WI38 (cell line): Measurements from ENCODE around the gene SSX7.
"Not testable (repeated sequence)": the region's sequence is repeated elsewhere in the genome, so short reads cannot be mapped to it uniquely, and the experiment has no call there.

Experiments
- H3K4me3 ChIP-seq: 2 replicates; pipeline ENCODE4 v1.5.1; 2011; ENCODE audit warnings: low read depth, mild to moderate bottlenecking, control low read depth, low read length
- TF ChIP-seq, protein P1 (sequence below): IDR thresholded peaks from 2 replicates; pipeline ENCODE4 v1.5.1; 2012; ENCODE audit warnings: low read depth, mild to moderate bottlenecking, control low read depth, low read length

Gene SSX7, protein sequence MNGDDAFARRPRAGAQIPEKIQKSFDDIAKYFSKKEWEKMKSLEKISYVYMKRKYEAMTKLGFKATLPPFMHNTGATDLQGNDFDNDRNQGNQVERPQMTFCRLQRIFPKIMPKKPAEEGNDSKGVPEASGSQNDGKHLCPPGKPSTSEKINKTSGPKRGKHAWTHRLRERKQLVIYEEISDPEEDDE

DNA sequence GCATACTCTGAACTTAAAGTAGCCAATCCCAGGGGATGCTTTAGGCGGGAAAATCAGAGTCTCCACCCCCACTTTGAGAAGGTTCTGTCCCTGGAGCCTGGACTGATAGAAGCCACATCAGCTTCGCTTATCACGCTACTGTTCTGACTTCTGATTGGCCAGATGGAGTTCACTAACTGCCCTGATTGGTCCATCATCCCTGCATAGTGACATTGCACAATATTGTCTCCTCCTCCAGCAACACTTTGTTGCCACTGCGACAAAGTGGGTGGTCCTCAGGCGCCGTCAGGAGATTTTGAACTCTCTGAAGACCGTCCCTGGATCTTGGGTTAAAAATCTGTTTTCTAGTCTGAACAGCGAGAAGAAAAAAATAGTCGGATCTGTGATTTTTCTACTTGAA is at the start of gene SSX7:
Gene SSX7, minus strand, starts transcription at position 101 of the 400 bp plus-strand sequence. CDS start 1,428 bp downstream, outside the sequence.
- not testable (repeated sequence) for H3K4me3 ChIP-seq

DNA sequence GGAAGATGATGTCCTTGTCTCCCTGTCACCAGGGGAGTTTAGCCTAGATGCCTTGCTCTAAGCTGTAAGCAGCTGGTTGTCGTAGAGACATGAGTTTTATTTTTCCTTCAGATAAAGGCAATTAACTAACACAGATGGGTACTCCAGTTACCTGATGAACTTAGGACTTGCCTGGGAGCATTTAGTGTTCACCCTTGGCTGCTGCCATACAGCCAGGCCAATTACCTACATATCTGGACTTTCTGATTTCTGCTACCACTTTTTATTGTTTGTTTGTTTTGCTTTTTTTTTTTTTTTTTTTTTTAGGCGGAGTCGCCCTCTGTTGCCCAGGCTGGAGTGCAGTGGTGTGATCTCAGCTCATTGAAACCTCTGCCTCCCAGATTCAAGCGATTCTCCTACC is 37.3 kb upstream of the SSX7 start:
- not testable (repeated sequence) for H3K4me3 ChIP-seq

DNA sequence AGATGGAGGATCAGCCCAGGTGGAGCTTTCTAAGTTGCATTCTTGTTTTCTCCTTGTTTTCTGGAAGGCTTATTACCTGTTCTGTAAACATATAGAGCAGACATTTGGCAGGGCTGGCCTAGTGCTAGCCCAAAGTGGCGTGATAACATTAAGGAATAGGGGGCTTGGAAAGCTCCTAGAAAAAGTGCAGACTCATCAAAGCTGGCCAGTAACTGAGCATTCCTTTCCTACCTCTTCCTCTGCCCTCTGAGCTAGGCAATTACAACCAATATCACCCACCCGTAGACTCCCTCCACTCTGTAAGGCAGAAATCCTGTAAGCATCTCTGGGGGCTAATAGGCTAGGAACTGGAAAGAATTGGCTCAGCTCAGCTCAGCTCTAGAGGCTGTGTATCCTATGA is 7.5 kb upstream of the SSX7 start:
- not testable (repeated sequence) for H3K4me3 ChIP-seq

DNA sequence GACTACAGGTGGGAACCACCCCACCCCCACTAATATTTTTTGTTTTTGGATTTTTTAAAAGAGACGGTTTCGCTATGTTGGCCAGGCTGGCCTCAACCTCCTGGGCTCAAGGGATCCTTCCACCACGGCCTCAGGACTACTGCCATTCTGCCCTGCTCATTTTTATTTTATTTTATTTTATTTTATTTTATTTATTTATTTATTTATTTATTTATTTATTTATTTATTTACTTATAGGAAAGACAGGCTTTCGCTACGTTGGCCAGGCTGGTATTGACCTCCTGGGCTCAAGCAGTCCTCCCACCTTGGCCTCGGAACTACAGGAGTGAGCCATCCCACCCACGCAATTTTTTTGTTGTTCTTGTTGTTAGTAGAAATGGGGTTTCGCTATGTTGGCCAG is 775 bp upstream of the SSX7 start:
- H3K4me3 ChIP-seq = not testable (repeated sequence)

DNA sequence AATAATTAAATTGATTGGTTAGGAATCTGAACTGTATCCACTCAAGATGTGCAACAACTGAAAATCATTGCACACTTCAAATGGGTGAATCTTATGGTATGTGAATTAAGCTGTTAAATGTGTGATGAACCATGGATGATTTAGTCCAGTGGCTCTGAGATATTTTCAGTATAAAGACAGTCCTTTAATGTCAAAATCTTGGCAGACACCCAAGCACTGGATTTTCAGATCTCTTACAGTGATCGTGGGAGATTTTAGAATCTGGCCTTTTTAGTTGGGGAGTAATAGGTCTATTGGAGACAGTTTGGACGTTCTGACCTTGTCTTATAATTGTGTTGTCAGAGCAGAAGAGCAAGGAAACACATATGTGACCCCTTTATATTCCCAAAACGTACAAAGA is 4.0 kb downstream of the SSX7 start:
- H3K4me3 ChIP-seq = not testable (repeated sequence)

DNA sequence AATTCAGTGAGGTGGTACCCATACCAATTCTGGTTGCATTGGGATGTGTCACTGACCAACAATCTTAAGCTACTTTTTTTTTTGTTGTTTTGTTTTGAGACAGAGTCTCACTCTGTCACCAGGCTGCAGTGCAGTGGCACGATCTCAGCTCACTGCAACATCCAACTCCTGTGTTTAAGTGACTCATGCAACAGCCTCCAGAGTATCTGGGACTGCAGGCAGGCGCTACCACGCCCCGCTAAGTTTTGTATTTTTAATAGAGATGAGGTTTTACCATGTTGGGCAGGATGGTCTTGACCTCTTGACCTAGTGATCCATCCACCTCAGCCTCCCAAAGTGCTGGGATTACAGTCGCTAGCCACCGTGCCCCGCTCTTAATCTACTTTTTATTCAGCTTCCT is 5.7 kb downstream of the SSX7 start:
- H3K4me3 ChIP-seq = not testable (repeated sequence)

DNA sequence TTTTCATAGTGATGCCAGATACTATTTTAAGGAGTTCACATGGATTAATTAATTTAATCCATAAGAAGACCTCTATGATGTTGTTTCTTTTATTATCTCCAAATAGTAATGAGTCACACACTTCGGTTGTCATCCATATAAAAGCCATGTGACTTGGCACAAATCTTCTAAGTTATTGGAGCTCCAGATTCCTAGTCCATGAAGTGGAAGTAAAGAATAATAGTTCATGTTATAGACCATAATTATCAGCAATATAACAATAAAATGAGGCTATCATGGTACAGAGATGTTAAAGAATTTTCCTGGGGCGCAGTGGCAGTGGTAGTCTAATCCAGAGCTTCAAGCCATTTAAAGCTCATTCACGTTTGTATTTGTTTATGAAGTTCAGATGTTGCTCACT is 26.2 kb downstream of the SSX7 start:
- H3K4me3 ChIP-seq = not testable (repeated sequence)

DNA sequence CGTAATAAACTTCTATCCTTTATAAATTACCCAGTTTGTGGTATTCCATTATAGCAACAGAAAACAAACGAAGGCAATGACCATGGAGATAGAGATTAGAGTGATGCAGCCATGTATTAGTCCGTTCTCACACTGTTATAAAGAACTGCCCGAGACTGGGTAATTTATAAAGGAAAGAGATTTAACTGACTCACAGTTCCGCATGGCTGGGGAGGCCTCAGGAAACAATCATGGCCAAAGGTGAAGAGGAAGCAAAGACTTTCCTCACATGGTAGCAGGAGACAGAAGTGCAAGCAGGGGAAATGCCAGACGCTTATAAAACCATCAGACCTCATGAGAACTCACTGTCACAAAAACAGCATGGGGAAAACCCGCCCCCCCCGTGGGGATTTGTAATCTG is 34.0 kb downstream of the SSX7 start:
- H3K4me3 ChIP-seq = not testable (repeated sequence)

DNA sequence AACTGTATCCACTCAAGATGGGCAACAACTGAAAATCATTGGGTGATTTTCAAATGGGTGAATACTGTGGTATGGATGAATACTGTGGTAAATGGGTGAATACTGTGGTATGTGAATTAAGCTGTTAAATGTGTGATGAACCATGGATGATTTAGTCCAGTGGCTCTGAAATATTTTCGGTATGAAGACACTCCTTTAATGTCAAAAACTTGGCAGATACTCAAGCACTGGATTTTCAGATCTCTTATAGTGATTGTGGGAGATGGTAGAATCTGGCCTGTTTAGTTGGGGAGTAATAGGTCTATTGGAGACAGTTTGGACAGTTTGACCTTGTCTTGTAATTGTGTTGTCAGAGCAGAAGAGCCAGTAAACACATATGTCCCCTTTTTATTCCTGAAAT is 45.7 kb downstream of the SSX7 start:
- TF ChIP-seq, protein P1, sequence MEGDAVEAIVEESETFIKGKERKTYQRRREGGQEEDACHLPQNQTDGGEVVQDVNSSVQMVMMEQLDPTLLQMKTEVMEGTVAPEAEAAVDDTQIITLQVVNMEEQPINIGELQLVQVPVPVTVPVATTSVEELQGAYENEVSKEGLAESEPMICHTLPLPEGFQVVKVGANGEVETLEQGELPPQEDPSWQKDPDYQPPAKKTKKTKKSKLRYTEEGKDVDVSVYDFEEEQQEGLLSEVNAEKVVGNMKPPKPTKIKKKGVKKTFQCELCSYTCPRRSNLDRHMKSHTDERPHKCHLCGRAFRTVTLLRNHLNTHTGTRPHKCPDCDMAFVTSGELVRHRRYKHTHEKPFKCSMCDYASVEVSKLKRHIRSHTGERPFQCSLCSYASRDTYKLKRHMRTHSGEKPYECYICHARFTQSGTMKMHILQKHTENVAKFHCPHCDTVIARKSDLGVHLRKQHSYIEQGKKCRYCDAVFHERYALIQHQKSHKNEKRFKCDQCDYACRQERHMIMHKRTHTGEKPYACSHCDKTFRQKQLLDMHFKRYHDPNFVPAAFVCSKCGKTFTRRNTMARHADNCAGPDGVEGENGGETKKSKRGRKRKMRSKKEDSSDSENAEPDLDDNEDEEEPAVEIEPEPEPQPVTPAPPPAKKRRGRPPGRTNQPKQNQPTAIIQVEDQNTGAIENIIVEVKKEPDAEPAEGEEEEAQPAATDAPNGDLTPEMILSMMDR = no peak
- H3K4me3 ChIP-seq = no peak overlapping the region

DNA sequence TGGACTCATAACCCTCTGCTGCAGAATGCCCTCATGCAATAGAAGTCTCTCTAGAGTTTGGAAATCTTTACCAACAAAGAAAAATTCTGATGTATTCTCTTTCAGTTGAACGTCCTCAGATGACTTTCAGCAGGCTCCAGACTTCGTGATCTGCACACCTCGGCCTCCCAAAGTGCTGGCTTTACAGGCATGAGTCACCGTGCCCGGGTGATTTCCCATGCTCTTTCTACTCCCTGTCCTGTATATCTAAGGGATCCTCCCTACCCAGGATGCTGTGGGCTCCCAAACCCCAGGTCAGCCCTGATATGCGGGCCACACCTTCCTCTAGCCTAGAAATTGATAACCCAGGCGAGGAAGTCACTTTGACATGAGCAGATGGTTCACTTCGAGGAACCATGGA is 51.5 kb downstream of the SSX7 start:
- H3K4me3 ChIP-seq = not testable (repeated sequence)

DNA sequence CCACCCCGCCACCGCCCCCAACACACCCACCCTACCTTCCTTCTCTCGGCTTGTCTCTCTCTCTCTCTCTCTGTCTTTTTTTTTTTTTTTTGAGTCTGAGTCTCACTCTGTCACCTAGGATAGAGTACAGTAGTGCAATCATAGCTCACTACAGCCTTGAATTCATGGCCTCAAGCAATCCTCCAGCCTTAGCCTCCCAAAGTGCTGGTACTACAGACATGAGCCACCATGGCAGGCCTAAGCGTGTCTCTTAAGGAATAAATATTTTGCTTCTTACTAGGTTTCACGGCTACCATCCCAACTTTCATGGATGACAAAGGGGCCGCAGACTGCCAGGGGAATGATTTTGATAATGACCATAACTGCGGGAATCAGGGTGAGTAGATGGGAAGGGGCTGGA is 55.8 kb downstream of the SSX7 start:
- H3K4me3 ChIP-seq = no peak overlapping the region
- TF ChIP-seq, protein P1 = no peak

DNA sequence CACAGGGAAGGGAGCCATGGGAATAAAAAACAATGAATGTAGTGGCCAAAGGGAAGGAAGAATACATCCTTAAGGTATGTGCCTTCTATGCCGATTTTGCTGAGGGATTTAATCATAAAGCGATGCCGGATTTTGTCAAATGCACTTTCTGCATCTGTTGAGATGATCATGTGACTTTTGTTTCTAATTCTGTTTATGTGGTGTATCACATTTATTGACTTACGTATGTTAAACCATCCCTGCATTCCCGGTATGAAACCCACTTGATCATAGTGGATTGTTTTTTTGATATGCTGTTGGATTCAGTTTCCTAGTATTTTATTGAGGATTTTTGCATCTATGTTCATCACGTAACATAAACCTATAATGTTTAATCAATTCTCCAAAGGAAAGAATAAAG is 60.0 kb downstream of the SSX7 start:
- no peak overlapping the region for H3K4me3 ChIP-seq
- TF ChIP-seq, protein P1 = no peak
